DMS79 treated with DMSO at 0.1 percent for 48 hours (cell line): Measurements from ENCODE around the gene ATF6.
A peak's percentile ranks its signal among the peaks of the same experiment; 100 is the strongest.
"Not testable (repeated sequence)": the region's sequence is repeated elsewhere in the genome, so short reads cannot be mapped to it uniquely, and the experiment has no call there.

Experiments used
- DNase-seq: peaks from one replicate; lab custom pipeline; 2025; lab: John Stamatoyannopoulos, UW

The ATF6 gene

DNA sequence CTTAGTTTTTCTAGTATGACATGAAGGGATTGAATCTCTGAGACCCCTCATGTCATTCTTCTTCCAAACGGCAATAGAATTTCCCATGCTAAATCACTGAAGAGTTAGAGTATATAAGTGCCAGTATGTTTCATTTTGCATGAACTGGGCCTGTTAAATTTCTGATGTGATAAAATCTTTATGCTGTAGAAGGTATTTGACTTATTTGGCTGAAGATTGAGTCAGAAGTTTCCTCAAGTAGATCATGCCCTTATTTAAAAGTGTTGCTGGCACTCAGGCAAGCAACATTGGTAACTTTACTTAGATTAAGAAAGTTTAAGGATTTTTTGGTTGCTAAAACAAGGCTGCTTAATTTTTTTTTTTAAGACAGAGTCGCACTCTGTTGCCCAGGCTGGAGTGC is 13.3 kb downstream of the ATF6 start:
- no peak for DNase-seq

DNA sequence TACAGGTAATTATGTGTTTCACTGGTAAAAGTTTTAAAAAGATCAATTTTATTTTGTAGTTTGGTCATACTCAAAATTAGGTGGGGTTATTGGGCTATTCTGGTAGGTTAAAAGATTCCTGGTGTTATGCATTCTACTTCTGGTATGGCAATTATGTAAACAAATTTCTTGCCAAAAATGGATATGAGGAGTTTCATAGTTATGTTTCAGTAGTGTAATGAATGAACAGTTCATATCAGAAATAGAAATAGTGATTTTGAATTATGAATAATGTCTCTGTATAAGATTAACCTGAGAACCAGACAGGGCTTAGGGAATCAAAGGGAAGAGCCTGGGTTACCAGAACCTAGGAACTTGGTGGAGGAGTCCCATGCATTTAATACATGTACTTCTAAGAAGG is 15.9 kb downstream of the ATF6 start:
- DNase-seq = no peak

GRCh38 chr1:161782886-161783285 is 16.8 kb downstream of the ATF6 start:
- DNase-seq = no peak

DNA sequence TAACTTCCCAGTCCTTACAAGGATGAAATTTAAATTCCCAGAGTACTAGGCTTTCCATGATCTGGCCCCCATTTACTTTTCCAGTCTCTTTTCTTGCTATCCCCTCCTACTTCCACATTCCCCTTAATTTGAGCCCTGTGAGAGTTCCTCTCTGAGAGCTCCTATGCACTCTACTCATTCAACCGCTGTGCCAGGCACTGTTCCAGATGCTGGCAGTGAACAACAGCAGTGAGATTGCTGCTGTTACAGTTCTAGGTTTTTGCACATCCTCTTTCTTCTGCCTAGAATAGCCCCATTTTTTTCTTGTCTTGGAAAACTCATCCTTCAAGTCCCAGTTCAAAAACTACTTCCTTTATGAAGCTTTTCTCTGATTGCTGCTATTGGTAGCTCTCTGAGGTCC is 18.8 kb downstream of the ATF6 start:
- no peak for DNase-seq

- no peak for DNase-seq
Measured at GRCh38 chr1:161787355-161787754, 21.2 kb downstream of the ATF6 start.

DNA sequence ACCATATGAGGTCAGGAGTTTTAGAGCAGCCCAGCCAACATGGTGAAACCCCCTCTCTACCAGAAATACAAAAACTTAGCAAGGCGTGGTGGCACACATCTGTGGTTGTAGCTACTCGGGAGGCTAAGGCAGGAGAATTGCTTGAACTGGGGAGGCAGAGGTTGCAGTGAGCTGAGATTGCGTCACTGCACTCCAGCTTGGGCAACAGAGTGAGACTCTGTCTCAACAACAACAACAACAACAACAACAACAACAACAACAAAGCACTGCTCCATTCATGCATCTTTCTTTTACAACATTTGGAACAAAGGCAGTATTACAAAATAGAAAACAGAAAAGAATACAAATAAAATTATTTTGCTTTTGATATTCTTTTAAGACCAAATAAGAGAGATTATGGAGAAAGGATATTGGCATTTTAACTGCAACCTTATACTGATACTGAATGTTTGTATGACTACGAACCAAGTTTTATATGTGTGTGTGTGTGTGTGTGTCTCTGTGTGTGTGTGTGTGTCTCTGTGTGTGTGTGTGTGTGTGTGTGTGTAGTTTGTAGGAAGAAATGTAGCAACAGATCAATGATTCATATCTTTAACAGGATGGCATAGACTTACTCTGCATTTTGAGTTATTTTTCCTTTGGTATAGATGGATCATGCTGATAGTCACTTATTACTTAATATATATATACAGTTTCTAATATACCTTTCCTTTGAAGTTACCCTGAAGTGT is 24.6 kb downstream of the ATF6 start:
- DNase-seq = no peak

- no peak for DNase-seq
Measured at GRCh38 chr1:161791904-161792655, 26.0 kb downstream of the ATF6 start.

DNA sequence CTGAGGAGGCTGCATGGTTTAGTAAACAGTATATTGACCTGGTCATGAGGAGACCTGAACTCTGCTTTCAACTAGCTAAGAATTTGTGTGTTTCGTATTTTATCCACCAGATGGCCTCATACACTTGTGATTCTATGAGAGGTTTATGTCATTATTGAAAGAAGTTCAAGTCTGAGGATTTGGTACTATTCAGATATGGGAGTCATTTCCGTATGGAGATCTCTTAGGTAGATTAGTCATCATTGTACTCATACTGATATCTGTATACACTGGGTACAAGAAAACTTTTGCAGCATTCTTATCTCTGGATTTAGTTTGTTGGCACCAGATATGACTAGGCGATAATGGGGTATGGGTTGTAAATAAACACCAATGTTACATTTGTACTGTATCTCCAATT is 26.6 kb downstream of the ATF6 start:
- peak; percentile 73 for DNase-seq

DNA sequence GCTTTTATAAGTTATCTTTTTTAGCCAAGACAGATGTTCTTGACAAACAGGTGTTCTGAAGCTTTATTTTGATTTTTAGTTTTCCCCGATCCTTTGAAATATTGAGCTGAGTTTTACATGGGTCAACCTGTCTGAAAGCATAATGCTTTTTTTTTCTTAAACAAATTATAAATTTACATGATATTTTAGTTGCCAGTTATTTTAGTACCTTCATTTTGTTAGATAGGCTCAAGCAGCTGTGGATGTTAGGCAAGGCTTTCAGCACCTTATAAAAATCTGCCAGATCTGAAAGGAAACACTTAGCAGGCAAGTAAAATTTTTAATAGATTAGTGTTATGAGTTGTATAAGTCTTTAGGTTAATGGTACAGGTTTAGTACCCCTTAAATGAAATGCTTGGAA is 33.7 kb downstream of the ATF6 start:
- no peak for DNase-seq

GRCh38 chr1:161801955-161802354 is 35.8 kb downstream of the ATF6 start:
- no peak for DNase-seq

DNA sequence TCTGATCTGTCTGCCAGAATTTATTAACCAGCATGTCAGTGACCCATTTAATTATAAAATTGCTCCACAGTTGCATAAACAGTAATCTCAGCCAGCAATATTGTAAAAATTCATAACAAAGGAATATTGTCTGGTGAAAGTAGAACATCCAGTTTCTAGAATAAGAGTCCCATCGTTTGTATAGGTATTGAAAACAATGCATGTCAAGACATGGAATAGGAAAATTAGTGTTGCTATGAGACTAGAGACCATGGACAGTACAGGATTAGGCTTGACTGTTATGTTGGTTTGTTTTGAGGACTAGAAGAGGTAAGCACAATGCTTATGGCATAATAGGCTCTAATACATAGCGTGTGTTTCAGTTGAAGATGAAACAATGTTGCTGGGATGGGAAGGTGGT is 37.1 kb downstream of the ATF6 start:
- no peak for DNase-seq

DNA sequence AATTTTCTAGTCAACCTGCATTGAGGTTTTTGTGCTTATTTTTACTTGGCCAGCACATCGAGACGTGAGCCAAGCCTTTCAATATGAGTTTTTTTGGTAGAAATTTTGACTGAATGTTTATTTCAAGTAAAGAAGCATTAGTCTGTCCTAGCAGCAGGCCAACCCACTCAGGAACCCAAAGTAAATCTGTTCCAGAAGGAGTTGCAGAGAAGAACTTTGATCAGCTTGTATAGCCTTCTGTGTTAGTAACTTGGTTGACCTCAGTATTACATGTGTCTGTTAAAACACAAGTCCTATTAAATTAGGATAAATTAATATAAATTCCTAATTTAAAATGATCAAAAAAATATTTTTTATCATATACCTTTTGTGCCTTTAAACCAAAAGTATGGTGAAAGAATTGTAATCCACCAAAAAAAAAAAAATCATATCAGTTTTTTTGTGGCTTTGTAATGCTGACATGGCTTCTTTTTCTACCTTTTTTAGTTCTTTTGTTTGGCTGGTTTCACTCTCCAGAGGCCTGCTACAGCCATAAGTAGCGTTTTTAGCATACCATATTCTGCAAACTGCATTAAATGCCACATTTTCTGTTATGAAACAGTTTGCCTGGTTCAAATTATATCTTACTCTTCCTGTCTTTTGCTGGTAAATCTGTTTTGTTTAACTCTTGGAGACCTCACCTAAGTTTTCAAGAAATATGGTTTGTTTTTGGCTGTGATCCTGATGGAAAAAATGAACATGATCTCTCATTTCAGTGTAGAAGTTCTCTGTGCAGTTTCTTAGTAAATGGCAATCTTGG is 39.5 kb downstream of the ATF6 start:
- DNase-seq = no peak

GRCh38 chr1:161809202-161809601 is 43.1 kb downstream of the ATF6 start:
- not testable (repeated sequence) for DNase-seq

- DNase-seq = not testable (repeated sequence)
Measured at GRCh38 chr1:161809656-161810055, 43.5 kb downstream of the ATF6 start.

- no peak for DNase-seq
Measured at GRCh38 chr1:161810780-161811179, 44.7 kb downstream of the ATF6 start.

DNA sequence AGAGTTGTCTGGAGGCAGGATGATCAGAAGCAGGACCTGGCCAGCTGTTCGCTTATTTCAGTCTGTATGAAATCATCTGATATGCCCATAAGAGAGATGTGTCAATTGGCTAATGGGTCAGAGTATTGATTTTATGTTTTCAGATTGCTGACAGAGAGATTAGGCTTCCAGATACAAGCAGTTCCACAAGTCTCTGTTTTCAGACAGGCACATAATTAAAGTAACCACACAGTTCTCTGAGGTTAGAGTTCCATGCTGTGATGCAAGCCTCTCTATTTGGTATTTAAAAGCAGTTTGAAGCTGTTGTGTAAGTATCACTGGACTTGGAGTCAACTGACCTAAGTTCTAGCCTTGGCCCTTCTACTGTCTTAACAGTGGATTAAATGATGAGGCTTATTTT is 50.1 kb downstream of the ATF6 start:
- no peak for DNase-seq

GRCh38 chr1:161817176-161817730 is 51.1 kb downstream of the ATF6 start:
- DNase-seq = no peak

DNA sequence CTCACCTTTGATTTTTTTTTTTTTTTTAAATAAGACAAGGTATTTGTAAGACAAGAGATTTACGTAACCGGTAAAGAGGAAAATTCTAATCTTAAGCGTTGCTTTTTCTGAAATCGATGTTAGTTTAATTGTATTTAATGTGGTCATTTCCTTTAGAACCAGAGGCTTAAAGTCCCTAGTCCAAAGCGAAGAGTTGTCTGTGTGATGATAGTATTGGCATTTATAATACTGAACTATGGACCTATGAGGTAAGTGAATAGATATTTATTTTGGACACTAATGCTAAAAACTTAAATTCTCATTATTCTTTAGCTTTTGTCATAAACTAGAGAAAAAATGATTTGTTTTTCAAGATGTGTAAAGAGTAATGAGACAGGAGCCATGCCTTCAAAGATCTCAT is 54.8 kb downstream of the ATF6 start:
- DNase-seq = no peak

DNA sequence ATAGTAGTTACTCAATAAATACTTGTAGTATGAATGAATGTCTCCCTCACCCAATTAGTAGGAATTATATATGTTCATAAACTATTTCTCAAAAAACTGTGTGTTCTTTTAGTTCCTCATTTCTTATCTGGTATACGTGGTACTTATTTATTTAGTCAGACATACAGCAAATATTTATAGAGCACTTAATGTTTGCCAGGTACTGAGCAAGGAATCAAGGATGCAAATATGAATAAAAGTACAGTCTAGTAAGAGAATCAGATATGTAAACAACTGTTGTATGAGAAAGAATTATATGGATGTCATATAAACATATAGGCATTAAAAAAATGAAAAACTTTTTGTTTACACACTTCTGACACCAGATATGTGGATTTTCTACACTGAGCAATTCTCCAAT is 58.5 kb downstream of the ATF6 start:
- no peak for DNase-seq

GRCh38 chr1:161825831-161826230 is 59.7 kb downstream of the ATF6 start:
- DNase-seq = no peak

- DNase-seq = no peak
Measured at GRCh38 chr1:161826478-161826877, 60.4 kb downstream of the ATF6 start.

DNA sequence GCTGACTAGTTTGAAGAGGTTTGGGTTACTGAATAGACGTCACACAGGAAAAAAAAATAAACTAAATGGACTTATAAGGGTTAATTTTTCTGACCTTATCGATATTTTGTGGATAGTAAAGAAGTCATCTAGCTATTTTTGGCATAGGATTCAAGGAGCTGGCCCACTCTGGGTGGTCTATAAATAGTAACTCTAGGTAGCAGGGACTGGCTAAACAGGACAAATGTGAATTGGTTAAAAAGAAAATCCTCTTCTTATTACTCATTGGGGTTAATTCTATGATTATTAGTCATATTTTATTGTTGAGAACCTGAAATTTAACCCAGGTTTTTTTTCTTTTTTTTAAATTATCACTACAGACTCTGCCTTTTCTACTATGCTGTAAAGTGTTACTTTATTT is 61.7 kb downstream of the ATF6 start:
- DNase-seq = no peak
